HFFc6 (cell line): ENCODE results near the gene STARD4. TPM values are rescaled to one million over a fixed set of nuclear protein-coding genes. Genes with fewer than 3 reads are reported as not detected.

Experiments used
- DNase-seq: peaks from one replicate; pipeline ENCODE4 v3.0.0-alpha.2; 2018
- H3K27ac Mint-ChIP-seq: 2 replicates; pipeline ENCODE4 v1.8.0; 2020; ENCODE audit warnings: mild to moderate bottlenecking, mixed read lengths
- H3K27me3 Mint-ChIP-seq: 2 replicates; pipeline ENCODE4 v1.8.0; 2021; ENCODE audit warnings: mild to moderate bottlenecking, moderate library complexity, mixed read lengths; ENCODE audit not compliant: insufficient read depth
- H3K36me3 Mint-ChIP-seq: 2 replicates; pipeline ENCODE4 v1.8.0; 2021; ENCODE audit warnings: low read depth, mixed read lengths
- H3K4me1 Mint-ChIP-seq: 2 replicates; pipeline ENCODE4 v1.8.0; 2020; ENCODE audit warnings: low read depth, mixed read lengths
- H3K4me3 Mint-ChIP-seq: 2 replicates; pipeline ENCODE4 v1.8.0; 2020; ENCODE audit warnings: mild to moderate bottlenecking, moderate library complexity, mixed read lengths
- H3K9me3 Mint-ChIP-seq: 2 replicates; pipeline ENCODE4 v1.8.0; 2020; ENCODE audit warnings: mild to moderate bottlenecking, mixed read lengths
- CTCF ChIP-seq: fragments of 200-600 bp; sonication (generic); IDR thresholded peaks from 2 replicates; pipeline ENCODE4 v1.5.0; 2021; ENCODE audit warnings: antibody characterized with exemption, mild to moderate bottlenecking
- total RNA-seq, 6 experiments: library from RNA; stranded (reverse); fragmentation: NEBNext Ultra II Directional; extraction: Animal tissue kit (Norgen Biotek cat#: 25700); gene quantifications; 2 replicates in 1 of 6; 3 replicates in 5 of 6; pipeline ENCODE4 v1.2.3, GENCODE V29; 2021

The STARD4 gene
- total RNA-seq, 6 experiments from 2014 or later, result 18.0 to 26.4 (median 24.4) TPM

GRCh38 chr5:111478266-111478665 is 34.1 kb downstream of the STARD4 start:
- no peak for DNase-seq
- Mint-ChIP-seq H3K4me3 (no peak overlapping the region), H3K36me3 (no peaks in the 10 kb centered on the region), H3K27me3 (0 out of 2 replicates have a peak, but pooled peaks cover 2% of the 10 kb centered on the region), H3K27ac (no peak overlapping the region), H3K4me1 (no peaks in the 10 kb centered on the region), H3K9me3 (no peaks in the 10 kb centered on the region)
- peak; percentile 69 for TF ChIP-seq CTCF

DNA sequence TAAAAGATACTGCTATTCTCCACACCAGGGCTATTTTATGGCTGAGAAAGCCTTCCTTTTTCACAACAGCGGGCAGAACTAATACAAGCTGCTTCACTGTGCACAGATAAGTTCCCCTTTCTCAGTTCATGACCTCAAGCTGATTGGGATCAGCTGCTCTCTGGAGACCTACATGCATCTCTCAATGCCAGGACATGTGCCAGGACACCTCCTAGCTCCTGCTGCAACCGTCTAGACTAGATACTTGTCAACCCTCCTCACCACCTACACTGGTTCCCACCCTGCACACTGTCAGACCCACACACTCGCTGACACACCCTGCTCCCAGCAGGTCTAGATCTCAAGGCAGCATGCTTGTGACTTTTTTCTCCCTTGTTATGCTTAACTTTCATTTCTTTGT is 39.8 kb downstream of the STARD4 start:
- TF ChIP-seq CTCF, result no peak
- Mint-ChIP-seq H3K27ac (no peak overlapping the region), H3K36me3 (no peaks in the 10 kb centered on the region), H3K27me3 (no peaks in the 10 kb centered on the region), H3K4me1 (no peaks in the 10 kb centered on the region), H3K4me3 (no peak overlapping the region), H3K9me3 (no peaks in the 10 kb centered on the region)
- no peak for DNase-seq

DNA sequence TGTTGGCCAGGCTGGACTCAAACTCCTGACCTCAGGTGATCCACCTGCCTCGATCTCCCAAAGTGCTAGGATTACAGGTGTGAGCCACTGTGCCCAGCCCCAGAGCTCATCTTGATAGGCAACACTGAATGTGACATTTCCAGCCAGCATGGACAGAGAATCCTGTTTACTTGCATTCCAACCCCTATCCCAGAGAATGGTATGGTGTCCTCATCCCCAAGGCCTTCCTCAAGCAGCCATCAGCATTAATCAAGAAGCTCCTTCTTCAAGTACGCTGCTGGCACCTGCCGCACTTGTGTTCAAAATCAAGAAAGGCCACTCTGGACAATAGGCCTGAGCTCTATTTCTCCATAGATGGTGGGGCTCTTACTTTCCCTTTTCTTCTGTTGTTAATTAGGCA is 40.2 kb downstream of the STARD4 start:
- no peak for TF ChIP-seq CTCF
- Mint-ChIP-seq H3K27me3 (no peaks in the 10 kb centered on the region), H3K27ac (no peak overlapping the region), H3K4me3 (no peak overlapping the region), H3K36me3 (no peaks in the 10 kb centered on the region), H3K9me3 (no peaks in the 10 kb centered on the region), H3K4me1 (no peaks in the 10 kb centered on the region)
- DNase-seq, result no peak

DNA sequence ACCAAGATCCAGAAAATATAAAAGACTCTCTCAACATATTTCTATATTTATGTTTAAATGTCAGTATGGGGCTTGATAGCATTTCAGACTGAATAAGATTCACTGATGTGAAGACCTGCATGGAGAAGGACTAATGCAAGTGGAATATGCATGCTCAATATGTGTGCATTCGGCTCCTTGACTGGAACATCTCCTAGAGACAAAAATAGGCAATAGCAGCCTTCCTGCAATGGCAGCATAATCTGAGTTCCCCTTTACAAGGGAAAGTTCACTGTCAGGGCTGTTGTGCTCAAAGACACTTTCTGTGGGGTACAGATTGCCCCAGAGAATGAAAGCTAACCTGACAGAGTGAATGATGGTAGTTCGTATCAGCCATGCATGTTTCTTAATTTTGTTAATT is 42.4 kb downstream of the STARD4 start:
- Mint-ChIP-seq H3K27me3 (no peaks in the 10 kb centered on the region), H3K4me3 (no peak overlapping the region), H3K27ac (no peak overlapping the region), H3K9me3 (no peaks in the 10 kb centered on the region), H3K4me1 (no peaks in the 10 kb centered on the region), H3K36me3 (no peaks in the 10 kb centered on the region)
- no peak for TF ChIP-seq CTCF
- no peak for DNase-seq

- TF ChIP-seq CTCF, result no peak
- Mint-ChIP-seq H3K4me3 (no peak overlapping the region), H3K27me3 (no peaks in the 10 kb centered on the region), H3K9me3 (no peaks in the 10 kb centered on the region), H3K4me1 (no peaks in the 10 kb centered on the region), H3K36me3 (no peaks in the 10 kb centered on the region), H3K27ac (no peak overlapping the region)
- DNase-seq, result no peak
Observed at GRCh38 chr5:111469293-111469896, 42.9 kb downstream of the STARD4 start.

GRCh38 chr5:111463311-111463710 is 49.0 kb downstream of the STARD4 start:
- no peaks in the 10 kb centered on the region for H3K36me3 Mint-ChIP-seq
- H3K4me1 Mint-ChIP-seq, result no peaks in the 10 kb centered on the region
- no peak for TF ChIP-seq CTCF
- no peaks in the 10 kb centered on the region; the same call in 1 of the 2 replicates for H3K27me3 Mint-ChIP-seq
- no peak overlapping the region for H3K27ac Mint-ChIP-seq
- DNase-seq, result no peak
- H3K9me3 Mint-ChIP-seq, result no peaks in the 10 kb centered on the region
- H3K4me3 Mint-ChIP-seq, result no peak overlapping the region
